IMR-90 (cell line): ENCODE measurements around the gene GIMAP8. TPM values are rescaled to one million over a fixed set of nuclear protein-coding genes. Genes with fewer than 3 reads are reported as not detected.

Experiments
- ATAC-seq: fragments of 200-7000 bp; cut with Tn5 transposase; 2 replicates; pipeline ENCODE4 v1.9.1; 2020; ENCODE audit warnings: low read depth, mild to moderate bottlenecking, moderate library complexity
- BruUV-seq: library from RNA; stranded (reverse); fragments of 400-500 nt; replicated peaks from 2 replicates; lab custom pipeline; 2021; lab: Mats Ljungman, UMichigan
- CTCF ChIA-PET: fragments of 300-600 bp; formaldehyde crosslinking; extraction: SDS; loops from one replicate; lab custom pipeline; 2021; ENCODE audit warnings: antibody characterized with exemption; lab: Yijun Ruan, JAX
- POLR2A ChIA-PET: fragments of 300-600 bp; sonication (Branson Sonifier 250); formaldehyde crosslinking; loops from one replicate; lab custom pipeline; 2022; ENCODE audit warnings: antibody characterized with exemption; ENCODE audit not compliant: unreplicated experiment; lab: Charles Lee
- DNase-seq: peaks from one replicate; pipeline ENCODE4 v3.0.0; 2013
- H2AFZ ChIP-seq: replicated peaks from 2 replicates; pipeline ENCODE3; 2013; ENCODE audit warnings: low read length, mild to moderate bottlenecking; ENCODE audit not compliant: poor library complexity
- H2AK5ac ChIP-seq: 2 replicates; pipeline ENCODE4 v1.6.1; 2013; ENCODE audit warnings: low read depth, low read length, inconsistent platforms
- H2AK9ac ChIP-seq: replicated peaks from 2 replicates; pipeline ENCODE3; 2013; ENCODE audit warnings: mild to moderate bottlenecking, low read depth, low read length, moderate library complexity; ENCODE audit not compliant: poor library complexity
- H2BK120ac ChIP-seq: 2 replicates; pipeline ENCODE4 v1.6.1; 2013; ENCODE audit warnings: low read depth, low read length, inconsistent platforms
- H2BK15ac ChIP-seq: 3 replicates; pipeline ENCODE4 v1.6.1; 2013; ENCODE audit warnings: low read depth, low read length, inconsistent platforms
- H2BK20ac ChIP-seq: 2 replicates; pipeline ENCODE4 v1.6.1; 2013; ENCODE audit warnings: low read depth, mild to moderate bottlenecking, inconsistent platforms, low read length, moderate library complexity
- H2BK5ac ChIP-seq: 2 replicates; pipeline ENCODE4 v1.6.1; 2013; ENCODE audit warnings: mild to moderate bottlenecking, low read depth, low read length, inconsistent platforms; ENCODE audit not compliant: poor library complexity, severe bottlenecking
- H3K14ac ChIP-seq: replicated peaks from 2 replicates; pipeline ENCODE4 v1.6.1; 2013; ENCODE audit warnings: low read depth, low read length, inconsistent platforms
- H3K18ac ChIP-seq: 2 replicates; pipeline ENCODE4 v1.6.1; 2013; ENCODE audit warnings: low read depth, low read length, control low read depth
- H3K23ac ChIP-seq: 2 replicates; pipeline ENCODE4 v1.6.1; 2013; ENCODE audit warnings: low read depth, low read length, inconsistent platforms
- H3K27ac ChIP-seq: 2 replicates; pipeline ENCODE4 v1.5.1; 2013; ENCODE audit warnings: mild to moderate bottlenecking, control low read depth, low read length; ENCODE audit not compliant: insufficient read depth
- H3K27me3 ChIP-seq: 2 replicates; pipeline ENCODE4 v1.6.1; 2013; ENCODE audit warnings: low read length; ENCODE audit not compliant: control insufficient read depth, insufficient read depth
- H3K36me3 ChIP-seq: 2 replicates; pipeline ENCODE4 v1.6.1; 2013; ENCODE audit warnings: low read length, mixed read lengths; ENCODE audit not compliant: control insufficient read depth, insufficient read depth
- H3K4ac ChIP-seq: 2 replicates; pipeline ENCODE4 v1.6.1; 2013; ENCODE audit warnings: low read depth, low read length, inconsistent platforms
- H3K4me1 ChIP-seq: 2 replicates; pipeline ENCODE4 v1.6.1; 2013; ENCODE audit warnings: low read length, mixed read lengths; ENCODE audit not compliant: control insufficient read depth, insufficient read depth
- H3K4me2 ChIP-seq: 2 replicates; pipeline ENCODE4 v1.6.1; 2013; ENCODE audit warnings: low read depth, mild to moderate bottlenecking, control low read depth, low read length, moderate library complexity
- H3K4me3 ChIP-seq: 2 replicates; pipeline ENCODE4 v1.5.1; 2013; ENCODE audit warnings: low read depth, mild to moderate bottlenecking, control low read depth, low read length, moderate library complexity; ENCODE audit not compliant: insufficient read depth
- H3K56ac ChIP-seq: 2 replicates; pipeline ENCODE4 v1.6.1; 2013; ENCODE audit warnings: low read length, inconsistent platforms; ENCODE audit not compliant: insufficient read depth; ENCODE audit errors: extremely low read depth
- H3K79me1 ChIP-seq, 2 experiments: 2 replicates each; pipeline ENCODE4 v1.6.1; 2013; ENCODE audit warnings: low read length in 2 of 2, inconsistent platforms in 1 of 2, low read depth in 1 of 2
- H3K9ac ChIP-seq: 2 replicates; pipeline ENCODE4 v1.6.1; 2013; ENCODE audit warnings: low read depth, low read length, control low read depth
- H3K9me1 ChIP-seq: 2 replicates; pipeline ENCODE4 v1.6.1; 2013; ENCODE audit warnings: low read length, inconsistent platforms; ENCODE audit not compliant: insufficient read depth
- H3K9me3 ChIP-seq: 2 replicates; pipeline ENCODE4 v1.6.1; 2013; ENCODE audit warnings: low read length; ENCODE audit not compliant: control insufficient read depth, insufficient read depth
- H4K20me1 ChIP-seq: 2 replicates; pipeline ENCODE4 v1.6.1; 2013; ENCODE audit warnings: low read length, inconsistent platforms; ENCODE audit not compliant: insufficient read depth
- H4K5ac ChIP-seq: 2 replicates; pipeline ENCODE4 v1.6.1; 2013; ENCODE audit warnings: mild to moderate bottlenecking, low read depth, low read length, control low read depth
- H4K8ac ChIP-seq, 2 experiments: 2 replicates each; pipeline ENCODE4 v1.6.1; 2013; ENCODE audit warnings: low read depth in 2 of 2, low read length in 2 of 2, control low read depth in 1 of 2, inconsistent platforms in 1 of 2
- H4K91ac ChIP-seq: 2 replicates; pipeline ENCODE4 v1.6.1; 2013; ENCODE audit warnings: low read depth, low read length, inconsistent platforms; ENCODE audit not compliant: insufficient read depth
- CEBPB ChIP-seq: IDR thresholded peaks from 2 replicates; pipeline ENCODE4 v1.6.1; 2012; ENCODE audit warnings: low read depth, low read length, improper control_type of control experiment
- NFE2L2 ChIP-seq: fragments of 150-350 bp; IDR thresholded peaks from 2 replicates; pipeline ENCODE4 v1.6.1; 2016; ENCODE audit warnings: low read depth, mild to moderate bottlenecking, low read length
- SMC3 ChIP-seq: fragments of 150-350 bp; IDR thresholded peaks from 2 replicates; pipeline ENCODE4 v1.6.1; 2016; ENCODE audit warnings: low read depth, mild to moderate bottlenecking, antibody characterized with exemption, low read length, moderate library complexity
- WGBS, 2 experiments: methylation state at CpG; one replicate each; pipeline versions ENCODE4 v1.1.5 to v1.1.7; 2013; ENCODE audit warnings: missing lambda C conversion rate in 2 of 2; ENCODE audit not compliant: insufficient read length in 1 of 2; ENCODE audit errors: extremely low coverage in 2 of 2; 5-methylcytosine and 5-hydroxymethylcytosine counted together
- dilution Hi-C: fragments of 300-500 bp; cut with HindIII; formaldehyde crosslinking; loops from one replicate; pipeline ENCODE4 v1.14.3; 2018; ENCODE audit warnings: low sequenced_read_pairs; ENCODE audit not compliant: unreplicated experiment
- in situ Hi-C: fragments of 300-500 bp; cut with MboI; formaldehyde crosslinking; loops from 3 replicates; pipeline ENCODE4 v1.14.3; 2019; ENCODE audit warnings: low sequenced_read_pairs, inconsistent platforms, mixed read lengths
- intact Hi-C: fragments of 100-400 bp; cut with micrococcal nuclease; formaldehyde crosslinking; loops from 2 replicates; pipeline ENCODE4 v1.10.0; 2022
- polyA plus RNA-seq, 3 experiments: library from polyadenylated mRNA; depleted of rRNA; stranded (reverse); fragments of >200 nt; gene quantifications; 2 replicates each; pipeline ENCODE4 v1.2.3, GENCODE V29; 2012; ENCODE audit warnings: low replicate concordance in 1 of 3
- total RNA-seq: library from RNA; depleted of rRNA; stranded (reverse); fragments of >200 nt; gene quantifications from 2 replicates; pipeline ENCODE4 v1.2.3, GENCODE V29; 2012
- TF ChIP-seq, protein P1 (sequence below): conservative IDR thresholded peaks from 2 replicates; pipeline ENCODE4 v1.5.1; 2012; ENCODE audit warnings: mild to moderate bottlenecking, low read depth, low read length, improper control_type of control experiment

Gene GIMAP8
- total and polyA plus RNA-seq, 2 of the 4 experiments (the other 2 are of a cell fraction): not detected

DNA sequence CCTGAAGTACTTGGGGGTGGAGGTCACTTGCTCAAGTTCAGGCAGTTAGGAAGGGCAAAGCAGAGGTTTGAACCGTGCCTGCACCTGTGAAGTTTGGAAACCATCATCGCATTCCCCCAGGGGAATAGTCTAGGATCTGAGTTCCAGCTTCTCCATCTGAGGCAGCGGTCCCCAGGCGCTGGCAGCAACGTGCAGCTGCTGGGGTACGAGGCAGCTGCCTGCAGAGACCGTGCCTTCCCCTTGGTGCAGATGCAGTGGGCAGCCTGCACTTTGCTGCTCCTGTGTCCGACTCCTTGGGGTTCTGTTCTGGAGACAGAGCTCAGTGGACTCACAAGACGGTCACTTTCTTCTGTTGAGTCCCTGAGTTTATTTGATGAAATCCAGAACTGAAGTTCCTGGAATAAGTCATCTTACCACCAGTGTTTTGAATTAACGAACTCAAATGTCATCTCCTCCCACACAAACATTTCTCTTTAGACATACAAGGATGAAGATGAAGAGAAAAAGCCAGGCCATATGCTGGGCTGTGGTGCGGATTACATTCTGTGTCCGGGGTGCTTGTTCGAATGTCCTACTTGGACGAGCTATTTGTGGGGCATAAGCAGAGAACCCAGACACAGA, 19.9 kb upstream of the GIMAP8 start:
- no peak overlapping the region; the same call in 1 of the 2 replicates for H4K91ac ChIP-seq
- in situ Hi-C loops: no loop called here
- no peaks in the 10 kb centered on the region for H3K79me1 ChIP-seq
- WGBS, 2 experiments: 79% methylated on average over 4 of the region's 14 CpGs; no CpG with 5 or more reads in 1 of the 2 experiments
- H3K18ac ChIP-seq: peak overlapping the region; percentile 83
- no peak overlapping the region for H2BK20ac ChIP-seq
- H3K23ac ChIP-seq: no peak overlapping the region
- H3K4me3 ChIP-seq: no peak overlapping the region
- no peaks in the 10 kb centered on the region for H4K20me1 ChIP-seq
- POLR2A ChIA-PET: no interaction called here
- no peaks in the 10 kb centered on the region for H3K9me1 ChIP-seq
- H2BK120ac ChIP-seq: no peak overlapping the region
- H3K36me3 ChIP-seq: no peaks in the 10 kb centered on the region
- H2AK9ac ChIP-seq: no peak overlapping the region
- CTCF ChIA-PET: no interaction called here
- intact Hi-C loops: no loop called here
- H3K27ac ChIP-seq: peak overlapping the region; percentile 62
- H3K9me3 ChIP-seq: no peaks in the 10 kb centered on the region
- dilution Hi-C loops: no loop called here
- no peak overlapping the region; a peak in 2 of 4 replicates for H4K8ac ChIP-seq
- H3K56ac ChIP-seq: no peak overlapping the region
- no peak overlapping the region for H3K14ac ChIP-seq
- 0 out of 3 replicates have a peak overlapping the region, but pooled peaks have one; percentile 14 for H2BK15ac ChIP-seq
- H3K9ac ChIP-seq: no peak overlapping the region
- H3K4me2 ChIP-seq: peak overlapping the region; percentile 47
- H3K4ac ChIP-seq: 0 out of 2 replicates have a peak overlapping the region, but pooled peaks have one; percentile 4
- H3K27me3 ChIP-seq: no peaks in the 10 kb centered on the region
- DNase-seq (peak; percentile 12), ATAC-seq (no peak; the same call in 1 of the 2 replicates)
- H3K4me1 ChIP-seq: peaks cover 21% of the 10 kb centered on the region
- no TSS peak for BruUV-seq
- H4K5ac ChIP-seq: peak overlapping the region; percentile 71
- TF ChIP-seq CEBPB (no peak), SMC3 (no peak), NFE2L2 (no peak)
- TF ChIP-seq, protein P1, sequence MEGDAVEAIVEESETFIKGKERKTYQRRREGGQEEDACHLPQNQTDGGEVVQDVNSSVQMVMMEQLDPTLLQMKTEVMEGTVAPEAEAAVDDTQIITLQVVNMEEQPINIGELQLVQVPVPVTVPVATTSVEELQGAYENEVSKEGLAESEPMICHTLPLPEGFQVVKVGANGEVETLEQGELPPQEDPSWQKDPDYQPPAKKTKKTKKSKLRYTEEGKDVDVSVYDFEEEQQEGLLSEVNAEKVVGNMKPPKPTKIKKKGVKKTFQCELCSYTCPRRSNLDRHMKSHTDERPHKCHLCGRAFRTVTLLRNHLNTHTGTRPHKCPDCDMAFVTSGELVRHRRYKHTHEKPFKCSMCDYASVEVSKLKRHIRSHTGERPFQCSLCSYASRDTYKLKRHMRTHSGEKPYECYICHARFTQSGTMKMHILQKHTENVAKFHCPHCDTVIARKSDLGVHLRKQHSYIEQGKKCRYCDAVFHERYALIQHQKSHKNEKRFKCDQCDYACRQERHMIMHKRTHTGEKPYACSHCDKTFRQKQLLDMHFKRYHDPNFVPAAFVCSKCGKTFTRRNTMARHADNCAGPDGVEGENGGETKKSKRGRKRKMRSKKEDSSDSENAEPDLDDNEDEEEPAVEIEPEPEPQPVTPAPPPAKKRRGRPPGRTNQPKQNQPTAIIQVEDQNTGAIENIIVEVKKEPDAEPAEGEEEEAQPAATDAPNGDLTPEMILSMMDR: no peak
- H2BK5ac ChIP-seq: no peak overlapping the region
- no peak overlapping the region for H2AFZ ChIP-seq
- H2AK5ac ChIP-seq: peak overlapping the region; percentile 48
